ENCODE results near the gene CEMP1.

Gene CEMP1

GRCh38 chr16:2483939-2484897, 47.0 kb downstream of the CEMP1 start:
- no peak for DNase-seq

- no peak for DNase-seq
These were observed 48.3 kb downstream of the CEMP1 start for GRCh38 chr16:2482708-2483534.

GRCh38 chr16:2482249-2482648, 49.0 kb downstream of the CEMP1 start:
- no peak for DNase-seq

- no peak for DNase-seq
These were observed 49.5 kb downstream of the CEMP1 start for GRCh38 chr16:2481676-2482075.

GRCh38 chr16:2480948-2481347, 50.3 kb downstream of the CEMP1 start:
- no peak for DNase-seq
